DMS114 treated with DMSO at 0.1 percent for 48 hours (cell line): ENCODE results near the gene TNFRSF17.
"Not testable (repeated sequence)": the region's sequence is repeated elsewhere in the genome, so short reads cannot be mapped to it uniquely, and the experiment has no call there.

ENCODE experiments used
- DNase-seq: peaks from one replicate; lab custom pipeline; 2025; ENCODE audit not compliant: unreplicated experiment; lab: John Stamatoyannopoulos, UW

TNFRSF17 gene

DNA sequence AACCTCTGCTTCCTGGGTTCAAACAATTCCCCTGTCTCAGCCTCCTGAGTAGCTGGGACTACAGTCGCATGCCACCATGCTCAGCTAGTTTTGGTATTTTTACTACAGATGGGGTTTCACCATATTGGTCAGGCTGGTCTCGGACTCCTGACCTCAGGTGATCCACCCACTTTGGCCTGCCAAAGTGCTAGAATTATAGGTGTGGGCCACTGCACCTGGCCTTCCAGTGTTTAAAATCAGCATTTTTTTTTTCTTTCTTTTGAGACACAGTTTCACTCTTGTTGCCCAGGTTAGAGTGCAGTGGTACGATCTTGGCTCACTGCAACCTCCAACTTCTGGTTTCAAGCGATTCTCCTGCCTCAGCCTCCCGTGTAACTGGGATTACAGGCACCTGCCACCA is 5.3 kb downstream of the TNFRSF17 start:
- not testable (repeated sequence) for DNase-seq

DNA sequence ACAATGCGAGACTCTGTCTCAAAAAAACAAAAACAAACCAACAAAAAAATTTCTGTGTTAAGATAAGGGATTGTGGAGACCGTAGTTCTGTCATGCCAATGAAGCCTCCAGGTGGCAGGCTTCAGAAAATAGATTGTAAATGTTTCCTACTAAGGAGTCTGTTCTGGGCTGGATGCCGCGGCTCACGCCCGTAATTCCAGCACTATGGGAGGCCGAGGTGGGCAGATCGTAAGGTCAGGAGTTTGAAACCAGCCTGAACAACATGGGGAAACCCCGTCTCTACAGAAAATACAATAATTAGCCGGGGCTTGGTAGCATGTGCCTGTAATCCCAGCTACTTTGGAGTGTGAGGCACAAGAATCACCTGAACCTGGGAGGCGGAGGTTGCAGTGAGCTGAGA is 7.1 kb downstream of the TNFRSF17 start:
- no peak for DNase-seq

DNA sequence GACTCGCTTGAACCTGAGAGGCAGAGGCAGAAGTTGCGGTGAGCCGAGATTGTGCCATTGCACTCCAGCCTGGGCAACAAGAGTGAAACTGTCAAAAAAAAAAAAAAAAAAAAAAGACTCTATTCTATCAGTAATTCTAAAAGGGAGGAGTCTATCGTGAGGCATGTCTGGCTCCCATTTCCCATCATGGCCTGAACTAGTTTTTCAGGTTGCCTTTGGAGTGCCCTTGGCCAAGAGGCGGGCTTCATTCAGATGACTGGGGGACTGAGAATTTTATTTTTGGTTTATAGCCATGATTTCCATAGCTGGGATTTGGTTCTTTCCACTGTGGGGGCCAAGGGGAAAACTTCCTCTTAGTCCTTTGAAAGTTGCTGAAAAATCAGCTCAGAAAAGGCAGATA is 8.1 kb downstream of the TNFRSF17 start:
- no peak for DNase-seq

DNA sequence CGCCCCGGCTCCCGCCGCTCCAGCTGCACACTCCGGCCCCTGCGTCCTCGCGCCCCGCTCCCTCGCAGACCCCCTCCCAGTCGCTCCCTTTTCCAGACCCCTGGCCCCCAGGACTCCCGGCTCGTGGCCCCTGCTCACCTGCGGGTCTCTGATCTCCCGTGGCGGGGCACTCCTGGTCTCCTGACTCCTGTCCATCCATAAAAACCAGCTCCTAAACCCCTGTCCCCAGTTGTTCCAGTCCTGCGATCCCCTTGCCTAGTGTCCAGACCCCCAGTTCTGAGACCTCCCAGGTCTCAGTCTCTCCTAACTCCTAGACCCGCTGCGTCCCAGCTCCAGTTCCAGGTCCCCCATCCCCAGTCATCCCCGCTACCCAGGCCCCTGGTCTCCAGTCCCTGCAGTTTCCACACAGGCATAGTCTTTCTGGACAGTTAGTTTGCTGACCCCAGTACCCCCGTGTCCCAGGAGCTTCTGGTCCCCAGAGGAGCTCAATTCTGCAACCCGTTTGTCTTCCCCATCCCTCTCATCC is 11.9 kb downstream of the TNFRSF17 start:
- no peak for DNase-seq

DNA sequence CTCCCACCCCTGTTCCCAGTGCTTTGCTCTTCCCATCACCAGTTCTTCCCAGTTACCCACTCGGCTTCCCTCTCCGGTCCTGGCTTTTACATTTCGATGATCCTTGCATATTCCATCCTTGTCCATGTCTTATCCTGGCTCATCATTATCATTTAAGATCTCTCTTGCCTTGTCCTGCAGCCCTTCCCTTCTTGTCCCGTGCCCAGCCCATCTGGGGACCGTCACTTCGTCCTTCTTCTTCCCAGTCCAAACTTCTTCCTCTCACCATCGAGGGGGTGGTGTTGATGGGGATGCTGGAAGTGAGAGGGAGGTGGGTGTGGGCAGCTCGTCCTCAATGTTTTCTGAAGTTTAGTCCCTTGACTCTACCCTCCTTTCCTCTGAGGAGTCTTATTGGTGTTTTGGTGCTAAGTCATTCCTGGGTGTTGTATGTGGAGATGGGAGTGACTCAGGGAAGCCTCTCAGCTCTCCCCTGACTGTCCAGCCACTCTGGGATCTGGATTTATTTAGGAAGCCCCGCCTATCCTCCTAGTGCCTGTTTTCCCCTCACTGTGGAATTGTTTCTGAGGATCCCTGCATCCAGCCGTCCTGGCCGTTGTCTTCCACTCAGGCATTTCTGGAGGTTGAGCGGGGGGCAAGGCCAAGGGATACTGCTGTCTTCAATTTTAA is 12.5 kb downstream of the TNFRSF17 start:
- DNase-seq = no peak

DNA sequence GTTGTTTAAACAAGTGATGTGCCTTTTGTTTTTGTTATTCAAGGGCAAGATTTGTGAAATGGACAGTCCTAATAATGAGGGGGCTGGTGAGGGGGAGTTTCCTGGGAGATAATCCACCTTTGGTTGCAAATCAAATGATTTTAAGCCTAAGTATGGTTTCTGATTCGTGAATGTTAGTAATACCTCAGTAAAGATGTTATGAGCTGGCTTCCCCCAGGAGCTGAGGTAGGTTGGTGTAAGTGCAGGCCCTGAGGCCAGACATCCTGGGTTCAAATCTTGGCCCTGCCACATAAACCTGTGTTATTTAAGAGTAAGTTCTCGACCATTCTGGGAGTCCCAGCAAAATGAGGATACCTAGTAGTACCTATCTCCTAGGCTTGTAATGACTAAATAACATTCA is 13.1 kb downstream of the TNFRSF17 start:
- DNase-seq = no peak

DNA sequence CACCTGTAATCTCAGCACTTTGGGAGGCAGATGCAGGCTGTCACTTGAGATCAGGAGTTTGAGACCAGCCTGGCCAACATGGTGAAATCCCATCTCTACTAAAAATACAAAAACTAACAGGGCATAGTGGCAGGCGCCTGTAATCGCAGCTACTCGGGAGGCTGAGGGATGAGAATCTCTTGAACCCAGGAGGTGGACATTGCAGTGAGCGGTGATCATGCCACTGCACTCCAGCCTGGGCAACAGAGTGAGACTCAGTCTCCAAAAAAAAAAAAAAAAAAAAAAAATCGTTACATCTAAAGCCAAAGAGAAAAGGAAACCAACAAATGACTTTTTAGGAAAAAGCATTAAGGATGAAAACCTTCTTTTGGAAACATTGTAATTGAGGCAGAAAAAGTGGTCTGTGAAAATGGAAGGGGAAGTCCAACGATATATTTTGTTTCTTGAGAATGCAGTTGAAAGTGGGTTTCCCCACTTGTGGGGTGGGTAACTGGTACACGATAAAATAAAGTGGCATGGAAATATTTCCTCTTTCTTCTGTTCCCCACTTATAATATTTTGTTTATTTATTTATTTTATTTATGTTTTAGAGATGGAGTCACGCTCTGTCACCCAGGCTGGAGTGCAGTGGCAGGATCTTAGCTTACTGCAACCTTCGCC is 14.1 kb downstream of the TNFRSF17 start:
- no peak for DNase-seq

DNA sequence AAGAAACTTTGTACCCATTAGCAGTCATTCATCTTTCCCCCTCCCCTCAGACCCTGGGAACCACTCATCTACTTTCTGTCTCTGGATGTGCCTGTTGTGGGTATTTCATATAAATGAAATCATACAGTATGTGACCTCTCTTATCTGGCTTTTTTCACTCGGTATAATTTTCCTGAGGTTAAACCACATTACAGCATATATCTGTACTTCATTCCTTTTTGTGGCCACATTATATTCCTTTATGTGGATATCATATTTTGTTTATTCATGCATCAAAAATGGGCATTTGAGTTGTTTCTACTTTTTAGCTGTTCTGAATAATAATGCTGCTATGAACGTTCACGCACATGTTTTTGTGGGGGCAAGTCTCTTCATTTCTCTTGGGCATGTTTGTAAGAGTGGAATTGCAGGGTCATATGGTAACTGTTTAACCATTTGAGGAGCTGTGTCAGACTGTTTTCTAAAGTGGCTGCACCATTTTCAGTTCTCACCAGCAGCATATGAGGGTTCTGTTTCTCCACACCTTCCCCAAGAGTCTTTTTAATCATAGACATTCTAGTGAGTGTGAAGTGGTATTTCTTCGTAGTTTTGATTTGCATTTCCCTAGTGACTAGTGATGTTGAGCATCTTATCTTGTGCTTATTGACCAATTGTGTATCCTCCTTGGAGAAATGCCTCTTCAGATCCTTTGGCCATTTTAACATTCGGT is 15.3 kb downstream of the TNFRSF17 start:
- no peak for DNase-seq

DNA sequence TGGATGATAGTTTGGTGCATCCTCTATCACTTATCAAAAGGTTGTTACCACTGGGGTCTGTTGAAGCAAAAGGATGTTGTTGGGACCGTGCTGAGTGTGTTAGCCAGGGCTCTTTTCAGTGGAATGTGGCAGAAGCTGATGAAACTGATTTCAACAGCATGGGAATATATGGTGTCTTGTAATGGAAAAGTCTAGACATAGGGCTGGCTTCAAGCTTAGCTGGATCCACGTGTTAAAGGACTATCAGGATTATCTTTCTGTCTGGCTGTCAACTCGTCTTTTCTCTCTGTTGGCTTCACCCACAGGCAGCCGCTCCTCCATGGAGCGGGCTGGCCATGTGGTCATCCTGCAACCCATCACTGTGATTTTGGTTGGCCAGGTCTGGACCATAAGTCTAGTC is 20.2 kb downstream of the TNFRSF17 start:
- no peak for DNase-seq

DNA sequence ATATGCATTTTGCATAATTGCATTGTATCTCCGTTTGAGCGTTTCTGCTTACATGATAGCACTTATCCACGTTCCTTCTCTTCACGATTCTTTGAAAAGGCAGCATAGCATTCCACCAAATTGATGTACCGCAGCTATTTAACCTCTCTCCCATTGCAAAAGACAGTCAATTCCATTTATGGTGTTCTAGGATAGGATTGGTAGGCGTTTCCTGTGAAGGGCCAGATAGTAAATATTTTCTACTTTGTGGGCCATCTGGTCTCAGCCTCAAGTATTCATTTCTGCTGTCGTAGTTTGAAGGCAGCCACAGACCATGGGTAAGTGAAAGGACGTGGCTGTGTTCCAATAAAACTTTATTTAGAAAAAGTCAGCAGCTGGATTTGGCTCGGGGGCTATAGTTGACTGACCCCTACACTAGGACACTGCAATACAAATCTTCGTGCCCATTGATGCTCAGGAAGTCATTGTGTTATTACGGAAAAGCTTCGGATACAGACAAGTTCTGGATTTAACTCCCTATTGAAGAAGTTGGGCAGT is 21.6 kb downstream of the TNFRSF17 start:
- DNase-seq = no peak

DNA sequence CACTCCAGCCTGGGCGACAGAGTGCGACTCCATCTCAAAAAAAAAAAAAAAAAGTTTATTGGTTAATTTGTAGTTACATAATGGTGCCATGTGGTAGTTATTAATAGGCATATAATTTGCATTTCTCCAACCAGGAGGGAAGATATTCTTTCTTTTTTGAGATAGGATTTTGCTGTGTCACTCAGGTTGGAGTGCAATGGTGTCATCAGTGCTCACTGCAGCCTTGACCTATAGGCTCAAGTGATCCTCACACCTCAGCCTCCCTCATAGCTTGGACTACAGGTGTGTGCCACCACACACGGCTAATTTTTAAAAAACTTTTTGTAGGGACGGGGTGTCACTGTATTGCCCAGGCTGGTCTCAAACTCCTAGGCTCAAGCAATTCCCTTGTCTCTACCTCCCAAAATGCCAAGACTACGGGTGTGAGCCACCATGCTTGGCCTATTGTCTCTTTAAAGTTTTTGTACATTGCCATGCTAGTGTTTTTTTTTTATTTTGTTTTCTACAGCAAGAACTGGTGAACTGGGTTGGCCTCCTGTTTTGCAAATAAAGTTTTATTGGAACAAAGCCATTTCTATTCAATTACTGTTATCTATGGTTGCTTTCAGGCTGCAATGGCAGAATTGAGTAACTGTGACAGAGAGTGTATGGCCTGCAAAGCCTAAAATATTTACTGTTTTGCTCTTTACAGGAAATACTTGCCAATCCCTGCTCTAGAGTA is 23.4 kb downstream of the TNFRSF17 start:
- no peak for DNase-seq

DNA sequence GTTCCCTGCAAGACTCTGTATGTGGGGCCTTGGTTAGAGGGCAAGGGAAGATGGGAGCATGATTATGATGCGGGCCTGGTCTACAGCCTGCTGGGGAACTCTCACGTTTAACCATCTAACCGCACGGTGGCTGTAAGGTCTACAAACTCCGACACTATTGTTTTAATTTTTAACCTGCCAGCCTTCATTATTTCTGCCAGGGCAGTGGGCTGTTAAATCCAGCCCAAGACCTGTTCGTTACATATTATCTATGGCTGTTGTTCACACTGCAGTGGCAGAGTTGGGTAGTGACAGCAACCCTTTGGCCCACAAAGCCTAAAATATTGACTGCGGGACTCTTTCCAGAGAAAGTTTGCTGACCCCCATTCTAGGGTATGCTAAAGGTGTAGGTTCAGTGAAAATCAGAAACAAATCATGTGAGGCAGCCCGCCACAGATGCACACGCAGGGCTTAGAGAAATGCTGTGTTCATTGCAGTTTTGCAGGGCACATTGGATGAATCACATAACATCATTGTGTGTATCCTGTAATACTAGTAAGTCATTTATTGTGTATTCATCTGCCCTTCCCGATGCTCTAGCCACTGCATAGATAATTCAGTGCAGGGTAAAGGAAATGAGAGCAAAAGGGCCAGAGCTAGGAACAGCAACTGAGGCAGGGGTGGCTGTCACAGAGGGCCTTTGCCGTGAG is 25.8 kb downstream of the TNFRSF17 start:
- no peak for DNase-seq

DNA sequence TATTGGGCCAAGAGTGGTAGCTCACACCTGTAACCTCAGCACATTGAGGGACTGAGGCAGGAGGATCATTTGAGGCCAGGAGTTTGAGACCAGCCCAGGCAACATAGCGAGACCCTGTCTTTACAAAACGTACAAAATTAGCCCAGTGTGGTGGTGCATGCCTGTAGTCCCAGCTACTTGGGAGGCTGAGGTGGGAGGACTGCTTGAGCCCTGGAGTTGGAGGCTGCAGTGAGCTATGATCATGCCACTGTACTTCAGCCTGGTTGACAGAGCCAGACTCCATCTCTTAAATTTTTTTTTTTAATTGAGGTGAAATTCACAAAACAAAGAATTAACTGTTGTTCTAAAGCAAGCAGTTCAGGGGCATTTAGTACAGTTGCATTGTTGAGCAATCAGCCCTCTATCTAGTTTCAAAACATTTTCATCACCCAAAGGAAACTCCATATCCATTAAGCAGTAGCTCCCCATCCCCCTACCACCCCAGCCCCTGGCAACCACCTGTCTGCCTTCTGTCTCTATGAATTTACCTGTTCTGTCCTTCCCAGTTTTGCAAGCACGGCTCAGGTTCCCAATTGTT is 27.1 kb downstream of the TNFRSF17 start:
- no peak for DNase-seq

DNA sequence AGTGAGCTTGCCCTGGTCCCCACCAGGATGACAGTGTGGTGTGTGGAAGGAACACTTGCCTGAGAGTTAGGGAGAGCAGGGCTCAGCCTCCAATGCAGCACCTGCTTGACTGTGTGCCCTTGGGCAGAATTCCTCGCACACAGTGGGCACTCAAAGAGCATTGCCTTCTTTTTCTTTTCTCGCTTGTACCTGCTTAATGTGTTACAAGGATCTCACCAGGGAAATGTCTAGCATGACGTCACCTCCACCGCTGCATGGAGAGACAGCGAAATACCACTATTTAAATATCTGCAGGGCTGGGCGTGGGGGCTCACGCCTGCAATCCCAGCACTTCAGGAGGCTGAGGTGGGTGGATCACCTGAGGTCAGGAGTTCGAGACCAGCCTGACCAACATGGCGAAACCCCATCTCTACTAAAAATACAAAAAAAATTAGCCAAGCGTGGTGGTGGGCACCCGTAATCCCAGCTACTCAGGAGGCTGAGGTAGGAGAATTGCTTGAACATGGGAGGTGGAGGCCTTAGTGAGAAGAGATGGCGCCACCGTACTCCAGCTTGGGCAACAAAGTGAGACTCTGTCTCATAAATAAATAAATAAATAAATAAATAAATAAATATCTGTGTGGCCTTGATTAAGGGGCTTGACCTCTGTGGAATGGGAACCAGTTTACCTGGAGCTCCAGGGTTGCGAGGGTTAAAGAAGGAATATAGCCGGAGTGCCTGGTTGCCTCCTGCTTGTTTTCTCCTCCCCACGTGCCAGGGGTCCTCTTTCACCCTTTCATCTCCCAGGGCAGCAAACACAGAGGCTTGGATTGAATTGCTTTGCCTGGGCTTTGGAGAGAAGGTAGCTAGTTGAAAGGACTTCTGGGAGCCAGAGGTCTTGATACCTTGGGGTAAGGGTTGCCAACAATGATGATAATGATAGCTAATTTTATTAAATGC is 27.8 kb downstream of the TNFRSF17 start:
- DNase-seq = no peak

DNA sequence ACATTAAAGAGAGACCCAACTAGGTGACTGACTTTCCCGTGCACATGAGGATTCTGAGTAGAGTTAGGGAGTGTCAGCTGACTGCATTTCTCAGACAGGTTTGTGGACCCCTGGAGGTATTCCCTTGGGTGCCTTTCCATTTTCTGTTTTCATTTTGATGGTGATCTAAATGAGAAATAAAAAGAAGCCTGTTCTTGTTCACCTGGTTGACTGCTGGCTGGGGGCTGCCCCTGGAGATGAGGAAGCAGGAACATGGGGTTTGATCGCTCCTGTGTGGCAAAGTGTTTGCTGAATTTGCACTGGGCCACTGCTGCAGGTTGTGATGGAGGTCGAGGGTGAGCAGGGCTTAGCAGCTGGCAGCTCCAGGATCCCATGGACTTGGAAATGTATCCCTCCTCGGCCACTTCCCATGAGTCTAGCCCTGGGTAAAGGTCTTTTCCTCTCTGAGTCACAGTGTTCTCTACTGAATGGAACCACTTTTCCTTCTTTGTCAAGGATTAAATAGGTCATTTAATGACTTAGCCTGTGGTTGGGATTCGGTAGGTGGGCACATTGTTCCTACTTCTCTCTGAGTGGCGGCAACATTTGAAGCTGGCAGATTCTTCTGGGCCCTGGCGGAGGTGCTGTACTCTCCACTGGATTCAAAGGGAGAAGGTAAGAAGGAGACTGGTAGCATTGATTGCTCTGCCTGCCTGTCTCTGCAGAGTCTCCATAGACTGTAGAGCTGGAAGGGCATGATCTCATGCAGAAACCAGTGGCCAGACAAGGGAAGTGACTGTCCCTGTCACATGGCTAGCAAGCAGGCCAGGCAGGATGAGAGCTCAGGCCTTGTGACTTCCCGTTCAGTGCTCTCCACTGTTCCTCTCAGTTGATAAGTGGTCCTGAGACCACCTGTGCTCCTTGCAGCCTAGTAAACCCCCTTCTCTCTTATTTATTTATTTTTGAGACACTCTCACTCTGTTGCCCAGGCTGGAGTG is 29.4 kb downstream of the TNFRSF17 start:
- DNase-seq = no peak

DNA sequence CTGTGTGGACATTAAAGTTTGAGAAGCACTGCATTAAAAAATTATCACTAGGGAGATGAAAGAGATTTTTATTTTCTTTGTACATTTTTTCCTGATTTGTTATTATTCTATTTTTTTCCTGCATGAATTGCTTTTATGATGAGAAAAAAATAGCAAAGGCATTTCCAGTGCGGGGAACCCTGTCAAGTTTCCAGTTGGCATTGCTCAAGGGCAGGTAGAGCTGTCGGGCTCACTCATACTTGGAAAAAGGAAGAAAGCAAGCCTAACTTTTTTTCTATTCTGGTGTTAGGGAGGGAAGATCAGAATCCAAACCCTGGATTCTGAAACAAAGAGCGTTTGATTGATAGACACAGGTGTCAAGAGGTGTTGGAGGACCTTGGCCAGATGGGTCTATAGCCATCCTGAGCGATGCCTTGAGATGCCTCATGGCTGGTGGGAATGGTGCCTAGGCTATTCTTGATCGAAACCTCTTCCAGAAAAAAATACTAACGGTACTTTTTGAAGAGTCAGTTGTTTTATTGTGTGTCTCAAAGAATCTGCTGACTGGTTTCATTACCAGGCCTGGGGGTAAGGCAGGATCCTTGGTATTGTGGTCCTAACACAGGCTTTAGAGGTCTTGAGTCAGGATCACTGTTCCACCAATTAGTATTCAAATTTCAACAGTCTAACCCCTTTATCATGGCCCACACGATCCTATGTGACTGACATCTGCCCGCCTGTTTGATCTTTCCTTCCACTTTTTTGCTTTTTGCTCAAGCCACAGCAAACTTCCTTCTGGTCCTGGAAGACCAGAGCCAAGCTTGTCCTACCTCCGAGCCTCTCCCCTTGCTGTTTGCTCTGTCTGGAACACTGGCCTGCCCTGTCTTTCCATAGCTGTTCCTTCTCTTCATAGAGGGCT is 31.7 kb downstream of the TNFRSF17 start:
- no peak for DNase-seq

DNA sequence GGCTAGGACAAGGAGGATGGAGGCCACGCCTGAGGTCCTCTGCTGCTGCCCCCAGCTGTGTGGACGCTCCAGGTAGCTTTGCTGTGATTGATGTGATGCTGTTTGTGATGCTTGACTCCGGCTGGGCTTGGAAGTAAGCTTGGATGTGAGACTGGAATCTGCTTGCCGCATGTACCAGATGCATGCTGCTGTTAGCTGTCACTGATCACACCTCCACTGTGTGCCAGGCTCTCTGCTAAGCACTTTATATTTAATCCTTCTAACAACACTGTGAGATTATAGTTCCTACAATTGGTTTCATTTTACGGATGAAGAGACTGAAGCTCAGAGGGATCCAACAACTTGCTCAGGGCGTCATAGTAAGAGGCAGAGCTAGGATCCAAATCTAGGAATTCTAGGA is 35.0 kb downstream of the TNFRSF17 start:
- no peak for DNase-seq
